Vagina (tissue), 2 donors: ENCODE measurements around the gene MGAT5B. TPM values are rescaled to one million over a fixed set of nuclear protein-coding genes. Genes with fewer than 3 reads are reported as not detected.

Source experiments
- DNase-seq, 2 donors: peaks; one replicate each; pipeline ENCODE4 v3.0.0-alpha.2; 2017; ENCODE audit errors: extremely low spot score in 2 of 2
- H3K27ac ChIP-seq: fragments of 200-600 bp; sonication (generic); one replicate; pipeline ENCODE4 v1.5.1; 2019
- H3K27me3 ChIP-seq: fragments of 200-600 bp; sonication (generic); one replicate; pipeline ENCODE4 v1.5.1; 2019
- H3K36me3 ChIP-seq, 2 donors: fragments of 200-600 bp; sonication (generic); one replicate each; pipeline ENCODE4 v1.5.1; 2017 to 2019
- H3K4me1 ChIP-seq: fragments of 200-600 bp; sonication (generic); one replicate; pipeline ENCODE4 v1.5.1; 2019
- H3K4me3 ChIP-seq, 2 donors: fragments of 200-600 bp; sonication (generic); 1 replicate in 1 of 2; 2 replicates in 1 of 2; pipeline ENCODE4 v1.5.1; 2016 to 2019
- H3K9me3 ChIP-seq: fragments of 200-600 bp; sonication (generic); one replicate; pipeline ENCODE4 v1.5.1; 2019
- POLR2A ChIP-seq, 2 donors: fragments of 450-650 bp; IDR thresholded peaks; one replicate each; pipeline ENCODE4 v1.6.1; 2017; ENCODE audit warnings: antibody characterized with exemption in 2 of 2, mild to moderate bottlenecking in 2 of 2, moderate library complexity in 2 of 2
- POLR2AphosphoS5 ChIP-seq, 2 donors: sonication (generic); formaldehyde crosslinking; IDR thresholded peaks; one replicate each; pipeline ENCODE4 v1.9.0; 2017; ENCODE audit warnings: antibody characterized with exemption in 2 of 2, mild to moderate bottlenecking in 2 of 2, low read depth in 1 of 2; ENCODE audit not compliant: insufficient read depth in 1 of 2
- intact Hi-C: fragments of 100-400 bp; cut with DNase I; formaldehyde crosslinking; loops from one replicate; pipeline ENCODE4 v1.15.1; 2023
- total RNA-seq: library from RNA; depleted of rRNA; stranded (reverse); fragments of >200 nt; gene quantifications from one replicate; pipeline ENCODE4 v1.2.3, GENCODE V29; 2016
- TF ChIP-seq, protein P1 (sequence below), 3 experiments: fragments of 450-650 bp in 2 of 3; fragments of 200-600 bp in 1 of 3; sonication (generic) in 1 of 3; IDR thresholded peaks; one replicate each; pipeline ENCODE4 v1.5.1; 2017 to 2019; ENCODE audit warnings: antibody characterized with exemption in 3 of 3, mild to moderate bottlenecking in 2 of 3, moderate library complexity in 2 of 3

Gene MGAT5B
- total RNA-seq, 1 donor from 2014 or later = 0.49 TPM

DNA sequence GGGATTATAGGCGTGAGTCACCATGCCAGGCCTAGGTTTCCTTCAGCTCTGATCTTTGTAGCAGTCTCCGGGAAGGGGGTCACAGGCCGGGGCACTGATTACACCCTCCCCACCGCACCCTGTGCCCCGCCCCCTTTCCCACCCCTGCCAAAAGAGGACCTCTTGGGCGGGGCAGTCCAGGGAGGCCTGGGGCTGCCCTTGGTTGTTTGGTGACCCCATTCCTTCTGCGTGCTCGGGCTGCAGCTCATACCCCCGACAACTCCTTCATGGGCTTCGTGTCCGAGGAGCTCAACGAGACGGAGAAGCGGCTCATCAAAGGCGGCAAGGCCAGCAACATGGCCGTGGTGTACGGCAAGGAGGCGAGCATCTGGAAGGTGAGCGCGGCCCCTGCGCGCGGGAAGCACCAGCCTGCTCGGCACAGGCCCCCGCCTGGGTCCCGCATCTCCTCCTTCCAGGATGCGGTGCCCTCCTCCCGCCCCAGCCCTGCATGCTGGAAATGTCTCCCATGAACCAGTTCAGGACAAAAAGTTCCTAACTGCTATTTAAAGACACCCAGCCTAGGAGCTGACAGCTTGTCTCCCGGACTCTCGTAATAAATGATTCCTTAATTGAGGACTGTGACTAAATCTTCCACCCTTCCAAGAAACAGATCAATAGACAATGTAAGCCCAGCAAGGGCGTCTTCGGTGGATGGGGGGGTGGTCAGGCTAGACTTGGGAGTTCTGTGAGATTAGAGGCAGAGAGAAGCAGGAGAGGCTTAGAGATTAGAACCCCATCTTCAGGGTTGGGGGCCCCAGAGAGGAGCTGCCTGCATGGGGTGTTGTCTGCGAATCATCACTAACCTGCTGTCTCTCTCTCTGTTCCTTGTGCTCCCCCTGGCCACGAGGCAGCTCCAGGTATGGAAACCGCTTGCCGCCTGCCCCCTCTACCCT, 64.5 kb downstream of the MGAT5B start:
- DNase-seq = no peak
- Histone ChIP-seq H3K4me1 (no peaks in the 10 kb centered on the region), H3K27me3 (no peaks in the 10 kb centered on the region), H3K9me3 (no peaks in the 10 kb centered on the region), H3K36me3 (no peaks in the 10 kb centered on the region), H3K27ac (no peak overlapping the region), H3K4me3 (no peak overlapping the region)
- intact Hi-C loops = no loop called here
- TF ChIP-seq POLR2A (IDR thresholded peaks at IDR 0.05) = no peak
- no peak for TF ChIP-seq POLR2AphosphoS5 (IDR thresholded peaks at IDR 0.05; ENCODE audit: insufficient read depth in 1 of 2, low read depth in 1 of 2)
- TF ChIP-seq, protein P1, sequence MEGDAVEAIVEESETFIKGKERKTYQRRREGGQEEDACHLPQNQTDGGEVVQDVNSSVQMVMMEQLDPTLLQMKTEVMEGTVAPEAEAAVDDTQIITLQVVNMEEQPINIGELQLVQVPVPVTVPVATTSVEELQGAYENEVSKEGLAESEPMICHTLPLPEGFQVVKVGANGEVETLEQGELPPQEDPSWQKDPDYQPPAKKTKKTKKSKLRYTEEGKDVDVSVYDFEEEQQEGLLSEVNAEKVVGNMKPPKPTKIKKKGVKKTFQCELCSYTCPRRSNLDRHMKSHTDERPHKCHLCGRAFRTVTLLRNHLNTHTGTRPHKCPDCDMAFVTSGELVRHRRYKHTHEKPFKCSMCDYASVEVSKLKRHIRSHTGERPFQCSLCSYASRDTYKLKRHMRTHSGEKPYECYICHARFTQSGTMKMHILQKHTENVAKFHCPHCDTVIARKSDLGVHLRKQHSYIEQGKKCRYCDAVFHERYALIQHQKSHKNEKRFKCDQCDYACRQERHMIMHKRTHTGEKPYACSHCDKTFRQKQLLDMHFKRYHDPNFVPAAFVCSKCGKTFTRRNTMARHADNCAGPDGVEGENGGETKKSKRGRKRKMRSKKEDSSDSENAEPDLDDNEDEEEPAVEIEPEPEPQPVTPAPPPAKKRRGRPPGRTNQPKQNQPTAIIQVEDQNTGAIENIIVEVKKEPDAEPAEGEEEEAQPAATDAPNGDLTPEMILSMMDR (IDR thresholded peaks at IDR 0.05) = no peak

DNA sequence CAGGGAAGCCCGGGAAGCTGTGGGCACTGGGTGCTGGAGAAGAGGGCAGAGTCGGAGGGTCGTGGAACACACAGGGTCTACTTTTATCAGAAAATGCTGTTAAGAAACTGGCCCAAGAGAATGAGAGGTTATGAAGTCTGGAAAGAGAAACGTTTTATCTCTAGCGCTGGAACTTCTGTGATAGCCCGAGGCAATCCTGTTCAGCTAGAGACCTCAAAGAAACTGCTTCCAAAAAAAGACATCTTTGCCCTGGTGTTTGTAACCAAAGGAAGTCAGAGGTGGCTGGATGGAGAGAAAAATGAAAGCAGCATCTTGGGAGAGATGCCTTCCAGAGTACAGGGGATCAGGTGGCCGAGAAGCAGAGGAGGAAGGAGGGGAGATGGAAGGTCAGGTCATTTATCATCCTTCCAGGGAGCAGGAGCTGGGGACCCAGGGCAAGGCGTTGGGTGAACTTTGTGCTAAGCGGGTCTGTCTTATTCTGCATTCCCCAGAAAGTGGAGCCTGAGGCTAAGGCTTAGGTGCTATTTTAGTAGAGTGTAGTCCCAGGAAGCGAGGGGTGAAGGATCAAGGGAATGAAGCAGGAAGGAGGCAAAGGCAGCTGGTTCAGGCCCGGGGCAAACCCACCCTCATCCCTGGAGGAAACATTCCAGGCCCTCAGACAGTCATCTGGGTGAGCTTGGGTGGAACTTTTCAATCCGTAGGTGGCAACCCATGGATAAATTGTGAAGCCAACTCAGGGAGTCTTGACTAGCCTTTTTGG, 66.5 kb downstream of the MGAT5B start:
- DNase-seq = no peak
- H3K27me3 ChIP-seq = no peaks in the 10 kb centered on the region
- H3K27ac ChIP-seq = no peak overlapping the region
- no peaks in the 10 kb centered on the region for H3K9me3 ChIP-seq
- no peaks in the 10 kb centered on the region for H3K4me1 ChIP-seq
- H3K4me3 ChIP-seq = no peak overlapping the region
- no peaks in the 10 kb centered on the region for H3K36me3 ChIP-seq
- TF ChIP-seq, protein P1 (IDR thresholded peaks at IDR 0.05) = no peak
- no peak for TF ChIP-seq POLR2AphosphoS5 (IDR thresholded peaks at IDR 0.05; ENCODE audit: insufficient read depth in 1 of 2, low read depth in 1 of 2)
- TF ChIP-seq POLR2A (IDR thresholded peaks at IDR 0.05) = no peak
- intact Hi-C loops = no loop called here

DNA sequence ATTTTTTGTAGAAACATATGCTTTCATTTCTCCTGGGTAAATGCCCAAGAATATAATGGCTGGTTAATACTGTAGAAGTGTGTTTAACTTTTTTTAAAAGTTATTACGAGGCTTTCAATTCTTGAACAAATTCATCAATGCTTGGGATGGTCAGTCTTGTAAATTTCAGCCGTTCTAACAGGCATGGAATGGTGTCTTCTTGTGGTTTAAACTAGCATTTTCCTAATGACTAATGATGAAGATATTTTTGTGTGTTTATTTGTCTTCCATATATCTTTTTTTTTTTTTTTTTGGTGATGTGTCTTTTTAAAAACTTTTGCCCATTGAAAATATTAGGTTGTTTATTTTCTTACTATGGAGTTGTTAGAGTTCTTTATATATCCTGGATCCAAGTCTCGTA, 67.1 kb downstream of the MGAT5B start:
- Histone ChIP-seq H3K27me3 (no peaks in the 10 kb centered on the region), H3K36me3 (no peaks in the 10 kb centered on the region), H3K9me3 (no peaks in the 10 kb centered on the region), H3K4me3 (no peak overlapping the region), H3K27ac (no peak overlapping the region), H3K4me1 (no peaks in the 10 kb centered on the region)
- intact Hi-C loops = no loop called here
- DNase-seq = no peak
- TF ChIP-seq POLR2A (IDR thresholded peaks at IDR 0.05) = no peak
- TF ChIP-seq POLR2AphosphoS5 (IDR thresholded peaks at IDR 0.05; ENCODE audit: insufficient read depth in 1 of 2, low read depth in 1 of 2) = no peak
- TF ChIP-seq, protein P1 (IDR thresholded peaks at IDR 0.05) = no peak

DNA sequence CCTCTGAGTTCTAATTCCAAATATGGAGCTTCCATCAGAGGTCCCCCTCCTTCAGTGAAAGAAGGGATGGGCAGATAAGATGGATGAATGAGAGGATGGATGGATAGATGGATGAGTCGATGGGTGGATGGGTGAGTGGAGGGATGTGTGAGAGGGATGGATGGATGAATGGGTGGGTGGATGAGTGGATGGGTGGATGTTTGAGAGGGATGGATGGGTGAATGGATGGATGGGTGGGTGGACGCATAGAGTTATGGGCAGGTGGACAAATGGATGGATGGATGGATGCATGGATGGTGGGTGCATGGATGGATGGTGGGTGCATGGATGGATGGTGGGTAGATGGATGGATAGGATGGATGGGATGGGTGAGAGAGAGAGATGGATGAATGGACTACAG, 69.0 kb downstream of the MGAT5B start:
- intact Hi-C loops = no loop called here
- no peak for TF ChIP-seq POLR2AphosphoS5 (IDR thresholded peaks at IDR 0.05; ENCODE audit: insufficient read depth in 1 of 2, low read depth in 1 of 2)
- TF ChIP-seq, protein P1 (IDR thresholded peaks at IDR 0.05) = no peak
- Histone ChIP-seq H3K4me3 (no peak overlapping the region), H3K27ac (no peak overlapping the region), H3K4me1 (no peaks in the 10 kb centered on the region), H3K27me3 (no peaks in the 10 kb centered on the region), H3K36me3 (no peaks in the 10 kb centered on the region), H3K9me3 (no peaks in the 10 kb centered on the region)
- no peak for DNase-seq
